HEK293 (cell line): ENCODE results near the gene ELL2.

Experiments
- GLI4 ChIP-seq: fragments of 450-650 bp; formaldehyde crosslinking; IDR thresholded peaks from 2 replicates; pipeline ENCODE4 v1.5.1; 2016; ENCODE audit warnings: missing biosample characterization, missing genetic modification characterization
- GLIS2 ChIP-seq: fragments of 450-650 bp; formaldehyde crosslinking; IDR thresholded peaks from 2 replicates; pipeline ENCODE4 v1.5.1; 2016; ENCODE audit warnings: missing biosample characterization, missing genetic modification characterization
- KLF10 ChIP-seq: fragments of 450-650 bp; IDR thresholded peaks from 2 replicates; pipeline ENCODE4 v1.5.1; 2018; ENCODE audit warnings: missing biosample characterization, mild to moderate bottlenecking, missing genetic modification characterization
- SETDB1 ChIP-seq: IDR thresholded peaks from one replicate; pipeline ENCODE4 v1.6.1; 2017; ENCODE audit warnings: mild to moderate bottlenecking, low read length, moderate library complexity, mixed read lengths; ENCODE audit not compliant: insufficient read length
- SP3 ChIP-seq: fragments of 450-650 bp; formaldehyde crosslinking; IDR thresholded peaks from 2 replicates; pipeline ENCODE4 v1.5.1; 2016; ENCODE audit warnings: missing biosample characterization, missing genetic modification characterization
- ZBTB1 ChIP-seq: fragments of 450-650 bp; formaldehyde crosslinking; IDR thresholded peaks from 2 replicates; pipeline ENCODE4 v1.5.1; 2016; ENCODE audit warnings: missing biosample characterization, missing genetic modification characterization
- ZBTB17 ChIP-seq: fragments of 450-650 bp; formaldehyde crosslinking; IDR thresholded peaks from 2 replicates; pipeline ENCODE4 v1.5.1; 2016; ENCODE audit warnings: missing biosample characterization, missing genetic modification characterization
- ZBTB8A ChIP-seq: fragments of 450-650 bp; formaldehyde crosslinking; IDR thresholded peaks from 2 replicates; pipeline ENCODE4 v1.5.1; 2016; ENCODE audit warnings: missing biosample characterization, missing genetic modification characterization
- ZFP3 ChIP-seq: fragments of 450-650 bp; formaldehyde crosslinking; IDR thresholded peaks from 2 replicates; pipeline ENCODE4 v1.5.1; 2016; ENCODE audit warnings: low read depth, missing biosample characterization, missing genetic modification characterization
- ZFP69B ChIP-seq: fragments of 450-650 bp; formaldehyde crosslinking; IDR thresholded peaks from 2 replicates; pipeline ENCODE4 v1.5.1; 2016; ENCODE audit warnings: missing biosample characterization, missing genetic modification characterization
- ZNF140 ChIP-seq: fragments of 450-650 bp; formaldehyde crosslinking; IDR thresholded peaks from 2 replicates; pipeline ENCODE4 v1.5.1; 2016; ENCODE audit warnings: missing biosample characterization, missing genetic modification characterization
- ZNF155 ChIP-seq: fragments of 450-650 bp; formaldehyde crosslinking; IDR thresholded peaks from 2 replicates; pipeline ENCODE4 v1.5.1; 2016; ENCODE audit warnings: missing biosample characterization, missing genetic modification characterization
- ZNF16 ChIP-seq: fragments of 450-650 bp; formaldehyde crosslinking; IDR thresholded peaks from 2 replicates; pipeline ENCODE4 v1.5.1; 2016; ENCODE audit warnings: low read depth, missing biosample characterization, missing genetic modification characterization
- ZNF169 ChIP-seq: fragments of 450-650 bp; formaldehyde crosslinking; IDR thresholded peaks from 2 replicates; pipeline ENCODE4 v1.5.1; 2016; ENCODE audit warnings: missing biosample characterization, missing genetic modification characterization
- ZNF174 ChIP-seq: fragments of 450-650 bp; formaldehyde crosslinking; IDR thresholded peaks from 2 replicates; pipeline ENCODE4 v1.5.0; 2017; ENCODE audit warnings: missing biosample characterization, mild to moderate bottlenecking, missing genetic modification characterization
- ZNF2 ChIP-seq: fragments of 450-650 bp; formaldehyde crosslinking; IDR thresholded peaks from 2 replicates; pipeline ENCODE4 v1.5.1; 2016; ENCODE audit warnings: missing biosample characterization, missing genetic modification characterization
- ZNF26 ChIP-seq: fragments of 450-650 bp; formaldehyde crosslinking; IDR thresholded peaks from 2 replicates; pipeline ENCODE4 v1.5.1; 2016; ENCODE audit warnings: missing biosample characterization, missing genetic modification characterization
- ZNF280C ChIP-seq: fragments of 450-650 bp; formaldehyde crosslinking; IDR thresholded peaks from 2 replicates; pipeline ENCODE4 v1.5.1; 2016; ENCODE audit warnings: missing biosample characterization, missing genetic modification characterization
- ZNF292 ChIP-seq: fragments of 450-650 bp; formaldehyde crosslinking; IDR thresholded peaks from 2 replicates; pipeline ENCODE4 v1.5.1; 2016; ENCODE audit warnings: low read depth, missing biosample characterization, missing genetic modification characterization, borderline replicate concordance
- ZNF311 ChIP-seq: fragments of 450-650 bp; formaldehyde crosslinking; IDR thresholded peaks from 2 replicates; pipeline ENCODE4 v1.5.1; 2017; ENCODE audit warnings: missing biosample characterization, missing genetic modification characterization, borderline replicate concordance
- ZNF335 ChIP-seq: fragments of 450-650 bp; formaldehyde crosslinking; conservative IDR thresholded peaks from 2 replicates; pipeline ENCODE4 v1.5.1; 2016; ENCODE audit warnings: missing biosample characterization, missing genetic modification characterization
- ZNF350 ChIP-seq: fragments of 450-650 bp; formaldehyde crosslinking; IDR thresholded peaks from 2 replicates; pipeline ENCODE4 v1.5.0; 2017; ENCODE audit warnings: missing biosample characterization, mild to moderate bottlenecking, missing genetic modification characterization
- ZNF48 ChIP-seq: fragments of 450-650 bp; formaldehyde crosslinking; IDR thresholded peaks from 2 replicates; pipeline ENCODE4 v1.5.1; 2016; ENCODE audit warnings: missing biosample characterization, missing genetic modification characterization
- ZNF530 ChIP-seq: fragments of 450-650 bp; formaldehyde crosslinking; IDR thresholded peaks from 2 replicates; pipeline ENCODE4 v1.5.1; 2016; ENCODE audit warnings: low read depth, missing biosample characterization, missing genetic modification characterization
- ZNF544 ChIP-seq: fragments of 450-650 bp; formaldehyde crosslinking; IDR thresholded peaks from 2 replicates; pipeline ENCODE4 v1.5.0; 2017; ENCODE audit warnings: missing biosample characterization, missing genetic modification characterization
- ZNF585B ChIP-seq: fragments of 450-650 bp; formaldehyde crosslinking; IDR thresholded peaks from 2 replicates; pipeline ENCODE4 v1.5.1; 2016; ENCODE audit warnings: missing biosample characterization, missing genetic modification characterization
- ZNF623 ChIP-seq: fragments of 450-650 bp; formaldehyde crosslinking; IDR thresholded peaks from 2 replicates; pipeline ENCODE4 v1.5.1; 2016; ENCODE audit warnings: missing biosample characterization, missing genetic modification characterization
- ZNF701 ChIP-seq: fragments of 450-650 bp; formaldehyde crosslinking; IDR thresholded peaks from 2 replicates; pipeline ENCODE4 v1.5.1; 2016; ENCODE audit warnings: missing biosample characterization, missing genetic modification characterization
- ZNF747 ChIP-seq: fragments of 450-650 bp; formaldehyde crosslinking; IDR thresholded peaks from 2 replicates; pipeline ENCODE4 v1.5.1; 2016; ENCODE audit warnings: missing biosample characterization, missing genetic modification characterization
- ZNF843 ChIP-seq: fragments of 450-650 bp; formaldehyde crosslinking; IDR thresholded peaks from 2 replicates; pipeline ENCODE4 v1.5.1; 2016; ENCODE audit warnings: missing biosample characterization, missing genetic modification characterization
- ZSCAN16 ChIP-seq: fragments of 450-650 bp; formaldehyde crosslinking; IDR thresholded peaks from 2 replicates; pipeline ENCODE4 v1.5.1; 2016; ENCODE audit warnings: missing biosample characterization, missing genetic modification characterization
- TF ChIP-seq, protein P1 (sequence below): fragments of 450-650 bp; formaldehyde crosslinking; IDR thresholded peaks from 2 replicates; pipeline ENCODE4 v1.5.1; 2016; ENCODE audit warnings: missing biosample characterization, missing genetic modification characterization
- TF ChIP-seq, protein P2 (sequence below): fragments of 450-650 bp; formaldehyde crosslinking; IDR thresholded peaks from 2 replicates; pipeline ENCODE4 v1.5.1; 2016; ENCODE audit warnings: missing biosample characterization, missing genetic modification characterization
- TF ChIP-seq, protein P3 (sequence below): sonication (generic); formaldehyde crosslinking; IDR thresholded peaks from 2 replicates; pipeline ENCODE4 v1.8.1; 2022; ENCODE audit warnings: mild to moderate bottlenecking, moderate library complexity, missing genetic modification reagents

The ELL2 gene

DNA sequence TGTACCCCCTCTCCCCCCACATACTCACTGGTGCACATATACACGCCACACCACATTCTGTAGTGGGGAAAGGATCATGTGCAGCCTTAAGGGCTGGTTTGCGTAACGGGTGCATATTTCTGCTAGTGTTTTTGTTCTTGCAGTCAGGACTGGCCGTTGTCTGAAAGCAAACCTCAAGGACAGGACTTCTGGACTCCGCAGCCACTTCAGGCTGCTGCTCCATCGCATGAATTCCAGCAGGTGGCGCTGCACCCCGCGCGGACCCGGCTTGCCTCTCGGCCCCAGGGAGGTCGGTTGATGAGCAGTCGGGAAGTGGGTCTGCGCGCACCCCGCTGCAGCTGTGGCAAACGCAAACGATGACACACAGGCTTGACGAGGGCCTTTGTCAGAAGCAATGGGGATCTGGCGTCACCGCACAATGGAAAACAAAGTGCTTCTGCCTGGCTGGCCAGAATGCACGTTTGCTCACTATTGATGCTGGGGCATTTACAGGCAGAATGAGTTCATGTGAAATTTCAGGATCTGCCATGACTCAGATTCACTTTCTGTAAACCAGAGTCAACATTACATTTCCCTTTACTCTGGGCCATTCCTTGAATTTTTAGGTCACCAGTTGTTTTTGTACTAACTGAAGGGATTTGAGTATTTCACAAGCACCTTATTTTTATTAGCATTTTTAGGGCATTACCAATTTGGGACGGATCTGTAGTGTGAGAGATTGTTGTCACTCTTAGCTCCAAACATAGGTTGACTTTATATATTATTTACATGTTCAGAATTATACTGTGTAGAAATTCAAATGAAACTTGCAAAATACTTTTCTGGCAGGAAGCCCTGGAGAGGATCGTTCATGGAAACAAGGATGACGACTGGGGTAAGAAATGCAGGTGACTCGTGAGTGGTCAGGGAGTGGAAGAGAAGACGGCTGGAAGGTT, 102.7 kb downstream of the ELL2 start (continued):
- TF ChIP-seq, protein P1, sequence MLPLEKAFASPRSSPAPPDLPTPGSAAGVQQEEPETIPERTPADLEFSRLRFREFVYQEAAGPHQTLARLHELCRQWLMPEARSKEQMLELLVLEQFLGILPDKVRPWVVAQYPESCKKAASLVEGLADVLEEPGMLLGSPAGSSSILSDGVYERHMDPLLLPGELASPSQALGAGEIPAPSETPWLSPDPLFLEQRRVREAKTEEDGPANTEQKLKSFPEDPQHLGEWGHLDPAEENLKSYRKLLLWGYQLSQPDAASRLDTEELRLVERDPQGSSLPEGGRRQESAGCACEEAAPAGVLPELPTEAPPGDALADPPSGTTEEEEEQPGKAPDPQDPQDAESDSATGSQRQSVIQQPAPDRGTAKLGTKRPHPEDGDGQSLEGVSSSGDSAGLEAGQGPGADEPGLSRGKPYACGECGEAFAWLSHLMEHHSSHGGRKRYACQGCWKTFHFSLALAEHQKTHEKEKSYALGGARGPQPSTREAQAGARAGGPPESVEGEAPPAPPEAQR (tag by site-specific recombination): no peak
- TF ChIP-seq ZNF350 (tag by site-specific recombination) (no peak), ZNF2 (peak; percentile 99), ZNF585B (no peak; the same call in 1 of the 2 replicates), ZNF311 (tag by site-specific recombination) (no peak), ZBTB8A (tag by site-specific recombination) (peak; percentile 24; the same call in 1 of the 2 replicates), ZNF292 (tag by site-specific recombination) (no peak), ZNF843 (peak; percentile 57; the same call in 1 of the 2 replicates), ZNF174 (tag by site-specific recombination) (no peak), ZNF623 (tag by site-specific recombination) (no peak), ZNF530 (tag by site-specific recombination) (no peak), ZNF335 (tag by site-specific recombination) (peak; percentile 77), ZNF701 (tag by site-specific recombination) (no peak), GLIS2 (peak; percentile 90), ZNF544 (tag by site-specific recombination) (no peak), GLI4 (no peak), ZBTB1 (tag by site-specific recombination) (0 out of 2 replicates have a peak, but pooled peaks have one; percentile 35), SETDB1 (no peak), KLF10 (no peak), ZNF16 (tag by site-specific recombination) (no peak), ZFP3 (tag by site-specific recombination) (no peak), ZBTB17 (tag by site-specific recombination) (peak; percentile 97), ZNF747 (tag by site-specific recombination) (no peak), ZNF140 (no peak), ZFP69B (peak; percentile 79), ZNF169 (no peak), ZNF26 (no peak), ZNF48 (tag by site-specific recombination) (no peak), SP3 (tag by site-specific recombination) (peak; percentile 29; the same call in 1 of the 2 replicates), ZSCAN16 (tag by site-specific recombination) (no peak), ZNF155 (tag by site-specific recombination) (no peak), ZNF280C (tag by site-specific recombination) (no peak)
- TF ChIP-seq, protein P2, sequence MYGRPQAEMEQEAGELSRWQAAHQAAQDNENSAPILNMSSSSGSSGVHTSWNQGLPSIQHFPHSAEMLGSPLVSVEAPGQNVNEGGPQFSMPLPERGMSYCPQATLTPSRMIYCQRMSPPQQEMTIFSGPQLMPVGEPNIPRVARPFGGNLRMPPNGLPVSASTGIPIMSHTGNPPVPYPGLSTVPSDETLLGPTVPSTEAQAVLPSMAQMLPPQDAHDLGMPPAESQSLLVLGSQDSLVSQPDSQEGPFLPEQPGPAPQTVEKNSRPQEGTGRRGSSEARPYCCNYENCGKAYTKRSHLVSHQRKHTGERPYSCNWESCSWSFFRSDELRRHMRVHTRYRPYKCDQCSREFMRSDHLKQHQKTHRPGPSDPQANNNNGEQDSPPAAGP: peak; percentile 86
- TF ChIP-seq, protein P3, sequence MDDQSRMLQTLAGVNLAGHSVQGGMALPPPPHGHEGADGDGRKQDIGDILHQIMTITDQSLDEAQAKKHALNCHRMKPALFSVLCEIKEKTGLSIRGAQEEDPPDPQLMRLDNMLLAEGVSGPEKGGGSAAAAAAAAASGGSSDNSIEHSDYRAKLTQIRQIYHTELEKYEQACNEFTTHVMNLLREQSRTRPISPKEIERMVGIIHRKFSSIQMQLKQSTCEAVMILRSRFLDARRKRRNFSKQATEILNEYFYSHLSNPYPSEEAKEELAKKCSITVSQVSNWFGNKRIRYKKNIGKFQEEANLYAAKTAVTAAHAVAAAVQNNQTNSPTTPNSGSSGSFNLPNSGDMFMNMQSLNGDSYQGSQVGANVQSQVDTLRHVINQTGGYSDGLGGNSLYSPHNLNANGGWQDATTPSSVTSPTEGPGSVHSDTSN (CRISPR knock-in tag): peak; percentile 78; the same call in 1 of the 2 replicates
